Breast epithelium (tissue), 3 donors: Measurements from ENCODE around the gene IGDCC3.

Experiments used
- POLR2A ChIP-seq: fragments of 450-650 bp; IDR thresholded peaks from one replicate; pipeline ENCODE4 v1.6.1; 2016; ENCODE audit warnings: antibody characterized with exemption, mild to moderate bottlenecking, moderate library complexity
- POLR2AphosphoS5 ChIP-seq, 3 donors: sonication (generic); formaldehyde crosslinking; IDR thresholded peaks; one replicate each; pipeline ENCODE4 v1.6.1; 2017; ENCODE audit warnings: antibody characterized with exemption in 3 of 3

DNA sequence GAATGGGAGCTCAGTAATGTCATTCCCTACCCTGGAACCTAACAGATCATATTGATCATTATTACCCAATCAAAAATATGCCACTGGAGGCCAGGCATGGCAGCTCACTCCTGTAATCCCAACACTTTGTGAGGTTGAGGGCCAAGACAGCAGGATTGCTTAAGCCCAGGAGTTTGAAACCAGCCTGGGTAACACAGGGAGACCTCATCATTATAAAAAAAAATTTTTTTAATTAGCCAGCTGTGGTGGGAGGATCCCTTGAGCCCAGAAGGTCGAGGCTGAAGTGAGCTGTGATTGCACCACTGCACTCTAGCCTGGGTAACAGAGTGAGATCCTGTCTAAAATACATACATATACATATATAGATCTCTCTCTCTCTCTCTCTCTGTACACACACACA, 34.8 kb upstream of the IGDCC3 start:
- TF ChIP-seq POLR2AphosphoS5 (IDR thresholded peaks at IDR 0.05) = no peak
- TF ChIP-seq POLR2A = no peak
